Inflammatory macrophage treated with lipopolysaccharide for 1 hour (primary cell): Measurements from ENCODE around the gene ERICH2.
A peak's percentile ranks its signal among the peaks of the same experiment; 100 is the strongest.

Experiments used
- DNase-seq, 2 donors: peaks; one replicate each; pipeline ENCODE4 v3.0.0-alpha.2; 2020 to 2022

ERICH2 gene

GRCh38 chr2:170764880-170765261 is 5.3 kb upstream of the ERICH2 start:
- DNase-seq: no peak

GRCh38 chr2:170766693-170767092 is 3.5 kb upstream of the ERICH2 start:
- no peak for DNase-seq

- peak; percentile 36 to 65 for DNase-seq
These were observed 635 bp downstream of the ERICH2 start for GRCh38 chr2:170770606-170771420.

GRCh38 chr2:170771421-170771937 is 1.3 kb downstream of the ERICH2 start:
- DNase-seq: no peak

- DNase-seq: no peak
These were observed 2.1 kb downstream of the ERICH2 start for GRCh38 chr2:170772295-170772694.

- no peak for DNase-seq
These were observed 3.9 kb downstream of the ERICH2 start for GRCh38 chr2:170774074-170774473.

GRCh38 chr2:170778900-170779299 is 8.7 kb downstream of the ERICH2 start:
- DNase-seq: no peak

- no peak for DNase-seq
These were observed 9.1 kb downstream of the ERICH2 start for GRCh38 chr2:170779304-170779703.

GRCh38 chr2:170782673-170783072 is 12.5 kb downstream of the ERICH2 start:
- DNase-seq: no peak

- DNase-seq: no peak
These were observed 13.4 kb downstream of the ERICH2 start for GRCh38 chr2:170783549-170783948.

- no peak for DNase-seq
These were observed 28.8 kb downstream of the ERICH2 start for GRCh38 chr2:170798996-170799395.

GRCh38 chr2:170806548-170806947 is 36.4 kb downstream of the ERICH2 start:
- no peak for DNase-seq

GRCh38 chr2:170812710-170813600 is 42.8 kb downstream of the ERICH2 start:
- DNase-seq: peak; percentile 63 to 88

- peak; percentile 14 to 39 for DNase-seq
These were observed 43.7 kb downstream of the ERICH2 start for GRCh38 chr2:170813611-170814532.

GRCh38 chr2:170814533-170815230 is 44.5 kb downstream of the ERICH2 start:
- DNase-seq: no peak

GRCh38 chr2:170815311-170815710 is 45.1 kb downstream of the ERICH2 start:
- no peak for DNase-seq

GRCh38 chr2:170815746-170816503 is 45.7 kb downstream of the ERICH2 start:
- DNase-seq: peak; percentile 22 to 70

- peak; percentile 52 to 65 for DNase-seq
These were observed 46.4 kb downstream of the ERICH2 start, which contains the start of gene GAD1 for GRCh38 chr2:170816504-170817092. TSS of gene GAD1 (plus strand) at chr2:170816887. CDS start at chr2:170818592, 1,705 bp downstream.

- DNase-seq: no peak
These were observed 47.2 kb downstream of the ERICH2 start for GRCh38 chr2:170817093-170818035.
